GM21619 (cell line): ENCODE results near the gene TMOD1.

ENCODE experiments used
- ATAC-seq: cut with Tn5 transposase; IDR thresholded peaks from one replicate; pipeline ENCODE4 v1.9.1; 2021; ENCODE audit not compliant: unreplicated experiment

The TMOD1 gene

DNA sequence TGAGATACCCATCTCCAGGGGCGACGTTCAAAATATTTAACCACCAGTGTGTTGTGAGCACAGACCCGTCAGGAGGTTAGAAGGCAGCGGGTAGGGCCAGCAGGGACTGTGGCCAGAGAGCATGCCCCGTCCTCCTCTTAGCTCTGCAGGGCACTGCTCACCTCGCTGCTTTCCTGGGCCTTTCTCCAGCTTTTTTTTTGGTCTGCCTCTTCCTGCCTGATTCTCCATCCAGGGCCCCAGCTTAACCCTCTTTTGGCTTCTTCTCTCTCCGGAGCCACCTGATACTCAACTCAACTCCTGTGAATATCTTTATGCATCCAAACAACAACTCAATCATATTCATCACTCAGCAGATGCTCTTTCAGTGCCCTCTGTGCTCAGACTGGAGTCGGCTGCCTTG is 44.0 kb downstream of the TMOD1 start:
- no peak for ATAC-seq

DNA sequence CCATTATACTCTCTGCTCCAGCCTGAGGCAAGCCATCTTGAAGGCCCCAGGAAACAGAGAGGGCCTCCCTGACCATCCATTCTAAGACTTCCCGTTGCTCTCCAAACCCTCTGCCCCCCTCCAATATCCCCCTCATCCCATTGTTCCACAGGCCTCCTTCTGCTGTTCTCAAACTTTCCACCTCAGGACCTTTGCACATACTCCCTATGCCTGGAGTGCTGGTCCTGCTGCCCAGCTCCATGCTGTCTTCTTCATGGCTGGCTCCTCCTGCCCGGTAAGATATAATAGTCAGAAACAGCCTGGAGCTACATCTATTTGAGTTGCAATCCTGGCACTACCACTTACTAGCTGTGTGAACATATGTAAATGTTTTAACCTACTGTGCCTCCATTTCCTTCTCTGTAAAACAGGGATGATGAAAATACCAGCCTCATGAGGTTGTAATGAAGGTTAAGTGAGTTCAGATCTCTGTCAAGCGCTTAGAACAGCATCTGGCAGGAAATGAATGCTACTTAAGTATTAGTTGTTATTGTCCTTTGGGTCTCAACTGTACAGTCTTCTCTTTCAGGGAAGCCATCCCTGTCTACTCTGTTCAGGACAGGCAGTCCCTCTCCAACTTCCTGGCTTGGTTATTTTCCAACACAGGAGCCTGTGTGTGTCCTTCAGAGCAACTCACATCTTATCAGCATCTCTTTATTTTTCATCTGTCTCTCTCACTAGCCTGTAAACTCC is 45.8 kb downstream of the TMOD1 start:
- no peak for ATAC-seq

DNA sequence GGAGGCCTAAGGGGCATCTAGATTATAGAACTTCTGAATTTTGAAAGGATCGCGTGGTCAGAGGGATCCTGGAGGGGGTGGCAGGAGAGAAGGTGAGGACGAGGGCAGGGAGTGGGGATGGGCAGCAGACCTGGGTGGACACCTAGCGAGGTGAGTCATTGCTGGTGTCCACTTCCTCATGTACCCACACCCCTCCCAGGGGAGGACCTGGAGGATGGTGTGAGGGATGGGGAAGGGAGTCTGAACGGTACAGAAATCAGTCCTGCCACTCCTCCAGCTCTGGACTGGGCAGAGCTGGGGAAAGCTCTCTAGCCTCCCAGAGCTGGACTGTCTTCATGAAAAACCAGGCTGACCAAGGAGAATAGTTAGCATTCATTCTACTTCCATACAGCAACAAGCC is 46.9 kb downstream of the TMOD1 start:
- no peak for ATAC-seq

DNA sequence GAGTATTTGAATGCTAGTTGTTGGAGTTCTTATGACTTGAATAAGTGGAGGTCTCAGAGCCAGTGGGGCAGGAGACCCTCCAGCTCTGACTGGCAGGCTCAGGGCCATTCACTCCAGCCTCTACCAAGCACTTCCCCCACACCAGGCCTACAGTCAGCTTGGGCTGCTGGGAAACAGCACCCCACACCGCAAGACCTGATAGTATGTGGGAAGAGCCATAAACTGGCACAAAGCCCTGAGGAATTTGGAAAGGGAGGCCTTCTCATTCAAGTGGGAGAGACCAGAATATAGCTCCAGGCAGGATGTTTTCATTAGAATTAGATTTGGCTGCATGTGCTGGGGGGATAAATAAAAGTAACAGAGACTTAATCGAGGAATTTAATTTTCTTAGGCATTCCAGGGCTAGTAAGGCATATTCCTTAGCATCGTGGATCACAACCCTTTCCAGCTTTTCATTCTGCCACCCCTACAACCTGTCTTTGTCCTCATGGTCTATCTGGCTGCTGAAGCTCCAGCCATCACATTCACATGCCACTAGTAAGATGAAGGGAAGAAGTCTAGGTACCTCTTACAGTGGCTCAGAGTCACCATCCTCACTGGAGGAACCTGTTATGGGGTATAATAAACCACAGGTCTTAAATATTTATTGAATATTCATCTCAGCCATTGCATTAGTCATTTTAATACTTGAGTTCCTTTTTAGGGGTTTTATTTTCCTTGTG is 47.5 kb downstream of the TMOD1 start:
- no peak for ATAC-seq

DNA sequence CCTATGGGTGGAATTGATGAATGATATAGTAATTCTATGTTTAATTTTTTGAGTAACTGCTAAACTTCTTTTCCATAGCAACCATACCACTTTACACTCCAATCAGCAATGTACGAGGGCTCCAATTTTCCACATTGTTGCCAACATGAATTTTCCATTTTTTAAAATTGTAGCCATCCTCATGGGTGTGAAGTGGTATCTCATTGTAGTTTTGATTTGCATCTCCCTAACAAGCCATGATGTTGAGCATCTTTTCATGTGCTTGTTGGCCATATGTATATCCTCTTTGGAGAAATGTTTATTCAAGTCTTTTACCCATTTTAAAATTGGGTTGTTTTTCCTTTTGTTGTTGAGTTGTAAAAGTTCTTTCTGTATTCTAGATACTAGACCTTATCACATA is 48.9 kb downstream of the TMOD1 start:
- no peak for ATAC-seq

DNA sequence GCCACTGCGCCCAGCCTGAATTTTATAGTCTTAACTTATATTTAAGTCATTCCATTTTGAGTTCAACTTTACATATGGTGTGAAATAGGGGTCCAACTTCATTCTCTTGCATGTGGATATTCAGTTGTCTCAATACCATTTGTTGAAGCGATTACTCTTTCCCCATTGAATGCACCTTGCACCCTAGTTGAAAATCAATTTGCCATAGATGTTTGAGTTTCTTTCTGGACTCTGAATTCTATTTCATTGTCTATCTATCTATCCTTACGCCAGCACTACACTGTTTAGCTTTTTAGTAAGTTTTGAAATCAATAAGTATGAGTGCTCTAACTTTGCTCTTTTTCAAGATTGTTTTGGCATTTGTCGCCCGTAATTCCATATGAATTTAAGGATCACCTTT is 49.8 kb downstream of the TMOD1 start:
- no peak for ATAC-seq

DNA sequence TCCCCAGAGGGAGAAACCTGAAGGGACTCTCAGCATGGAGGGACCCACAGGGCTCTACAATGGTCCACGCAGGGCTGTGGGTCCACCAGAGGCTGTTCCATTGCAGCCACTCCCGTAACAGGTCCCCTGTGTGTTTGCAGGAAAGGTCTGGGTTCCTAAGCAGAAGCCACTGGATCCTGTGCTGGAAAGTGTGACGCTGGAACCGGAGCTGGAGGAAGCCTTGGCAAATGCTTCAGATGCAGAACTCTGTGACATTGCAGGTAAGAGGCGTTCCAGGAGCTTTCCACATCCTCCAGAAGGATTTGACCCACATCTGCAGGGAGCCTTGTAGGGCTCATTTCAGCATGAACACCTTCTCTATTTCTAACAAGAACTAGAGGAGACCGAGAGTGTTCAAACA is 51.7 kb downstream of the TMOD1 start:
- ATAC-seq: no peak

DNA sequence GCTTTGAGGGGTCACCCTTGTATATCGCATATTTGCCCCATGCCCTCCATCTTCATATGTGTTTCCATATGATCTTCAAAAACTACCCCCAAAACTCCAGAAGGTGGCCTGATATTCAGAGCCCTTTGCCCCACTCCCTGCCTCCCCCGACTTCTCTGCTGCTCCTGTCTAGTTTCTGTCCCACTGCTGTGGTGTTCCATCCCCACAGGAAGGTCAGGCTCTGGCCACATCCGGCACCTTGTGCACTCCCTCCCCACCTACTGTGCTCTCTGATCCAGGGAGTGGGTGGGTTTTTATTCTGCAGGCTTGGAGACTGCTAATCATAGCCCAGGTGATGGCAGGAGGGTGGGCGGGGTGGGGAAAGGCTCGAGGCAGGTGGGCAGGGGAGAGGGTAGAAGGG is 52.4 kb downstream of the TMOD1 start:
- ATAC-seq: no peak

DNA sequence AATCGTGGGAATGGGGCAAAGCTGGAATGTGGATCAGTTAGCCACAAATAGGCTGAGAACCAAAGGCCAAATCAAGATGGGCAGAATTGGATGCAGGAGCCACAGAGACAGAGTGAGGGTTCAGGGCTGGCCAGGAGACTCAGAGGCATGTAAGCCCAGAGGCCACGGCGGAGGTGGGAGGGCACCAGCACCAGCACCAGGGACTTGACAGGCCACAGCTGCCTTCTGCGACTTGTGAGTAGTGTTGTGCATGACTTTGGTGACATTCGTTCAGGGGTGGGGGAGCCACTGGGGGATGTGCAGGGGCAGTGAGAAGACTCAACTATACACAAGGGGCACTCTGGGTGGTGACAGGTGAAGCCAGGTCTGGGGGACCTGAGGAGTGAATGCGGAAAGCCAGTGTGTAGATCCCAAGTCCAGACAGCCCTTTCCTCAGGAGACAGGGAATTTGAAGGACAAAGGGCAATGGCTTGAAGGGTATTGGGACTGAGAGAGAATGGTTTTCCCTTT is 53.2 kb downstream of the TMOD1 start:
- ATAC-seq: no peak

DNA sequence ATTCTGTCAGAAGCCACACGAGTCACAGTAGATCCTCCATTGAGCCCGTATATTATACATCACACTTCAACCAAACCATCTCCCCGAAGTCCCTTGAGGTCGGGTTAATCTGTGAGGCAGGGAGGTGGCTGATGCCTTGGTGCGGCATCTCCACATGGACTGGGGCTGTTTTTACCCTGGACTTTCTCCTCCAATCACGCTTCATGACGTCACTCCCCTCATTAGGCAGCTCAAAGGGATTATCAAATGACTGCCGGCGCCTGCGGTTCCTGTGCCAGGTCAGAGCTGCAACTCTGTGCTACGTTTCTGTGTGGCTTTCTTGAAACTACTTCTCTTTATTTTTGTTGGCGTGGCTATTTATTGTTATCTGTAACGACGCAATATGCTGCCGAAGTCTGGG is 53.7 kb downstream of the TMOD1 start:
- ATAC-seq: no peak

DNA sequence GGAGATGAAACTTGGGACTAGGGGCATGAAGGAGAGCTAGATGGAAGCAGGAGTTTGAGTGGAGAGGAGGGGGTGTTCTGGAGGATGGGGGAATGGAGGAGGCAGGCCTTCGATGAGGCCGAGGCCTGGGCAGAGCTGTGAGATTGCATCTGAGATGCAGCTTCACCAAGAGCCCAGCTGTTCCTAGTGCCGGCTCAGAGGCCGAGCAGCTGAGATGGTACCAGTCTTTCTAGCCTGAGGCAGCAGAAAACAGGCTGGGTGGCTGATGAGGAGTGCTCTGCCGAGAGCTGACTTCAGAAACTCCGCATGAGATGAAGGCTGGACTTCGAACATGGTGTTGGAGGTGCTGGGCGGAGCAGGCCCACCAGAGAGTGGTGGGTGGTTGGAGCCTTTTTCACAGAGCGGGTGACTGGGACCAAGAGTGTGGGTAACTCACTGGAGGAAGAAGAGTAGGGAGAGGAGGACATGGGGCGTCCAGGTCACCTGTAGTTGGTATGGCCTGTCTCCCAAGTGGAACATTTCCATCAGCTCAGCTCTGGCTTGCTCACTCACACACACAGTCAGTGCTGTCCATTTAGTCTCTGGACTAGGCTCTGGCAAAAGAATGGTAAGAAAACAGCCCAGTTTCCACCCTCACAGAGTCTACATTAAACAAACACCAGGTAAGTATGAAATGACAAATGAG is 54.7 kb downstream of the TMOD1 start:
- ATAC-seq: no peak

DNA sequence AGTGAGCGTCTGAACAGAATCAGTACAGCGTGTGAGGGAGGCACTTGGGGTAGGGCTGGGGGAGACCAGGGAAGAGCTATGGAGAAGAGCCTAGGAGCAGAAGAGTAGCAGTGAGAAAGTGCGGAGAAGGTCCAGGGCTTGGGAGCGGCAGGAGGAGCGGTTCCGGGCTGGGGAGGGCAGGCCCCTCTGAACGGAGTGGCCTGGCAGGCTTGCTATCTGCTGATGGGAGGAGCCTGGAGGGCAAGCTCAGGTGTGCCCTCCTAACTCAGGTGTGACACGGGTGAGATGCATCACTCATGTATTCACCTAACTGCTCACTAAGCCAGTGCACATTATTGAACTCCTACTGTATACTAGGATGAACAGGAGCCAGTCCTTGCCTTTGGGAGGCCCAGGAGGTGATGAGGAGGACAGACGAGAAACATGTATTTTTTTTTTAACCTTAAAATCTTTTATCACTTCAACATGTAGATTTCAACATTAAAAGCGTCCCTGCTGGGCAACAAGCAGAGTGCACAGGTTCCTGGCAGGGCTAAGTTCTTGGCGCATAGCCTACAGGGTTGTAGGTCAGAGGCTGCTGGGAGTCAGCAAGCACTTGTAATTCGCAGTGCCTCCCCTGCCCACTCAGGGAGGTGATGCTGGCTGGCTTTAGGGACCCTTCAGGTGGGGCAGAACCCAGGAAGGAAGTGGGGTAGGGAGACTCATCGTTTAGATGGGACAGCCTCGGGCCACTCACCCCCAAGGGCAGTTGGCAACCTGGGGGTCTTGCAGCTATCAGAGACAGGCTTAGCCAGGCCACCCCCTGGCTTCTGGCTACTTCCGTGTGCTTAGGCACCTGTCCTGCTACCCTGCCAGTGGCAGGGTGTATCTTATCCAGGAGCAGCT is 55.5 kb downstream of the TMOD1 start:
- no peak for ATAC-seq

DNA sequence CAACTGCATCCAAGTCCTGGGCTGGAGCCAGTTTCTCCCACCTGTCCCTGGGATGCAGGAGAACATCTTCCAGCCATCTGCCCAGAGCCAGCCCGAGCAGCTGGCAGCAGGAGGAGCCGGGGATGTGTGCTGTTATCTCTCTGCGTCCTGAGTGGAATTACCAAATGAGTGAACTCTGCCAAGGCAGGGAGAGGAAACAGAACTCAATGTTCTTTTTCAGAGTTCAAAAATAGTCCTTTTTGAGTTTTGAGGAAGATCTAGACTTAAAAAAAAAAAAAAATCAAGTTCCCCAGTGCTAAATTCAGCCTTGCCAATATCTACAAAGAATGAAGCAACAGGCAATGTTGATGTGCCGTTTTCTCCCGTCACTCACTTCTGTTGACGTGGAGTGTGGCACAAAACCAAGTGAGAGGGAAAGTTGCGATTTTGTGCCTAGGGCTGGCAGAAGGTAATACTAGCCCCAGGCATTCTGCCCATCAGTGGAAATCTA is 56.2 kb downstream of the TMOD1 start:
- no peak for ATAC-seq

DNA sequence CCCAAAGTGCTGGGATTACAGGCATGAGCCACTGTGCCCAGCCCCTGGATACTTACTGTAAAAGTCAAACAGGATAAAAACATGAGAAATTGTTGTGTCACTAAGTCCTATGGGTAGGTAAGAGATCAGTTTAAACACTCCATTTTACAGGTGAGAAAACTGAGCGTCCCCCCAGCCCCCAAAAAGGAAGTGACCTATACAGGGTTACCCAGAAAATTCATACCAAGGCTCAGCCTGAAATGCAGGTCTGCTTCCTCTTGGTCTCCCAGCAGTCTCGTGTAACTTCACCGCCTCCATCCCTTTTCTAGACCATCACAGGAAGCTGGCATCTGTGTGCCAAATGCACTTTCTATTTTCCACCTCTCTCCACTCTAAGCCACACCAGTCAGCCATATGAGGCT is 57.2 kb downstream of the TMOD1 start:
- peak; percentile 43 for ATAC-seq

DNA sequence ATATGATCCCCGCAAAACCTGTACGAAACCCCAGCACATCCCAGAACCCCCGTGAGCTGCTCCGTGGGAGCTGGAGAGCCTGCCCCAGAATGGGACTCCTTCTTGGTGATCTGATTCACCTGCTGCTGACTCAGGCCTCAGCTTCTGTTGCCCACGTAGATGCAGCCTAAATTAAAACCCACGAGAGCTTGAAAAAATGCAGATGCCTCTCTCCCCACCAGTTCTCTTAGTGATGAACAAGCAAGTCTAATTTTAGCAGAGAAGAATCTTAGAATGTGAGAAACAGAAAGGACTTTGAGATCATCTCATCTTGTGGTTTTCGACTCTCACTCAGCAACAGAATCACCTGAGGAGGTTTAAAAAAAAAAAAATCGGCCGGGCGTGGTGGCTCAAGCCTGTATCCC is 57.6 kb downstream of the TMOD1 start:
- ATAC-seq: peak; percentile 81

DNA sequence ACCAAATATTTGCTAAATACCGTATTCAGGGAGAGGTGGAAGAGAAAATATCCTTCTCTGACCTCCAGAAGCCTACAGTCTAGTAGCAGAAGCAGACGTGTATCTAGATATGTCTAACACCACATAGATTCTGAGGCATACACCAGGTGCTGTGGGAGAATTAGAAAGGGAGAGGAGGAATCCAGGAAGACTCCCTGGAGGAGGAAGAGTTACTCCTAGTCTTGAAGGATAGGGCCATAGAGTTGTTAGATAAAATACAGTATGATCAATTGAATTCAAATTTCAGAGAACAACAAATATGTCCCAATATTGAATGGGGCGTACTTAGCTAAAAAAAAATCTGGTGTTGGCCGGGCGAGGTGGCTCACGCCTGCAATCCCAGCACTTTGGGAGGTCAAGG is 58.7 kb downstream of the TMOD1 start:
- ATAC-seq: no peak

DNA sequence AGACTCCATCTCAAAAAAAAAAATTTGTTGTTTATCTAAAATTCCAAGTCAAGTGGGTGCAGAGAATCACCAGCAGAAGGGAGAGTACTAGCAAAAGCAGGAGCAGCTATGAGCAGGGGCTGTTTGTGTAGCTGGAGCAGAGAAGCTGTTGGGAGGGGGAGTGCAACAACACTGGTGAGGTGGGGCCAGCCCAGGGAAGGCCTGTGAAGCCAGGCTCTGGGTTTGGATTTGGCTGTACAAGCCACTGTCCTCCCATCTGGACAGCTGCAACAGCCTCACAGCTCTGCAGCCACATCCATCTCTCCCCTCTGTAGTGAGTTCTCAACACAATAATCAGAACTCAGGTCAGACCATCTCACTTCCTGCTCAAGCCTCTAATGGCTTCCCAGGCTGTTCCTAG is 59.4 kb downstream of the TMOD1 start:
- no peak for ATAC-seq

DNA sequence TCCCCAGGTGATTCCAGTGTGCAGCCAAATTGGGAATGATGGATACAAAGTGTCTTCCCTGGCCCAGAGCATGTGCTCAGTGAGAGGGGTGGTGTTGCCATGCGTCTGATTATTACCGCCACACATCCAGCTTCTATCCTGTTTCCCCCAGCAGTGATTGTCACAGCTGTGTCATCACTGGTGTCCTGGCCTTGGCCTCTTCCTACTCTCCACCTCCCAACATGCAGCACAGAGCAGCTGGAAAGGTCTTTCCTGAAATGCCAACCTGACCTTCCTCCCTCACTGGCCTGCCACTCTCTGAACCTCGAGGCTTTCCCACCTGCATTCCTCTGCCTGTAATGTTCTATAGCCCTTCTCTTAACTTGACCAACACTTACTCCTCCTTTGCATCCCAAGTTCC is 60.0 kb downstream of the TMOD1 start:
- ATAC-seq: no peak

DNA sequence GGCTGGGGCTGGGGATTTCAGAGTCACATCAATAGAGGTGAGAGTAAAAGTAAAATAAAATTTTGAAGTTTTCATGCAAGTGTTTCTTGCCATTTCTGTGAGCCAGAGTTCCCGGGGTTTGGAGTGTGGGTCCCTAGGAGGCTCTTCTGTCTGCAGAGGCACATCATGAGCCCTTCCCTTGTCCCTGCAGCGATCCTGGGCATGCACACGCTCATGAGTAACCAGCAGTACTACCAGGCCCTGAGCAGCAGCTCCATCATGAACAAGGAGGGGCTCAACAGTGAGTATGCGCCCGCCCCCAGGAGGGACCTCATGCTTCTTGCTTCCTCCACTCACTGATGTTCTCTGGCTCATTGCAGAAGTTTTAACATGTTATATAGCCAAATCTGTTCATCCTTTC is 61.1 kb downstream of the TMOD1 start:
- no peak for ATAC-seq

DNA sequence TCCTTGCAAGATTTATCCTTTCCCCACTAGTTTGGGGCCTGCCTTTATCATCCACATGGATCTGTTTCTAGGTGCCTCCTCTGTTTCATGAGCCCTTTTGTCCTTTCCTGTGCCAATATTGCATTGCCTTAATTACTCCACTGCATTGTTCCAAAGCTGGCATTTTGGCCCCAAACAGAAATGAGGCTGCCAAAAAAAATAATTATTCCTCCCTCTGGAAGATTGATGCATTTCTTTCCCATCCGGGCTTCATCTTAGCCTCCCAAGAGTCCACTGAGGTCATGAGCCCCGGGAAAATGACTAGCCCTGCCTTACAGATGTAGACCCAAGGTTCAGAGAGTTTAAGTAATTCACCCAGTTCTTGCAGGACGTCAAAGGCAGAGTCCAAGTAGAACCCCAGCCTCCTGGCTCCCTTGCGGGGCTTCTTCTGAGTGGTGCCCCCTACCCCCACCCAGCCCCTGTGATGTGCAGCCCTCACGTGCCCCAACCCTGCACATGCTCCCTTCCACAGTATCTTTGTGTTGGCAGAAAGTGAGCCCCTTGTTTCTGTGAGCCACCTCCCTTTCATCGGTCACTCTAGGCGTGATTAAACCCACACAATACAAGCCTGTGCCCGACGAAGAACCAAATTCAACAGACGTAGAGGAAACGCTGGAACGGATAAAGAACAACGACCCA is 62.1 kb downstream of the TMOD1 start:
- ATAC-seq: no peak
